Activated naive CD8-positive, alpha-beta T cell treated with anti-CD3 and anti-CD28 coated beads for 36 hours (primary cell): ENCODE results near the gene USP31. TPM values are rescaled to one million over a fixed set of nuclear protein-coding genes. Genes with fewer than 3 reads are reported as not detected.
A peak's percentile ranks its signal among the peaks of the same experiment; 100 is the strongest.

ENCODE experiments used
- DNase-seq: peaks from one replicate; pipeline ENCODE4 v3.0.0; 2021
- H3K27ac Mint-ChIP-seq: one replicate; pipeline ENCODE4 v1.8.0; 2022; ENCODE audit warnings: mild to moderate bottlenecking, moderate library complexity, mixed read lengths
- H3K27me3 Mint-ChIP-seq: one replicate; pipeline ENCODE4 v1.8.0; 2022; ENCODE audit warnings: mild to moderate bottlenecking, mixed read lengths
- H3K36me3 Mint-ChIP-seq: one replicate; pipeline ENCODE4 v1.8.0; 2021; ENCODE audit warnings: mild to moderate bottlenecking, mixed read lengths
- H3K4me1 Mint-ChIP-seq: one replicate; pipeline ENCODE4 v1.8.0; 2021; ENCODE audit warnings: mixed read lengths
- H3K4me3 Mint-ChIP-seq: one replicate; pipeline ENCODE4 v1.8.0; 2022; ENCODE audit warnings: mild to moderate bottlenecking, moderate library complexity, mixed read lengths
- H3K9me3 Mint-ChIP-seq: one replicate; pipeline ENCODE4 v1.8.0; 2022; ENCODE audit warnings: mixed read lengths
- total RNA-seq, 2 experiments: library from RNA; stranded (reverse); gene quantifications; one replicate each; pipeline ENCODE4 v1.2.3, GENCODE V29; 2021

The USP31 gene
- total RNA-seq, 2 experiments from 2014 or later: 5.2 to 6.3 TPM

DNA sequence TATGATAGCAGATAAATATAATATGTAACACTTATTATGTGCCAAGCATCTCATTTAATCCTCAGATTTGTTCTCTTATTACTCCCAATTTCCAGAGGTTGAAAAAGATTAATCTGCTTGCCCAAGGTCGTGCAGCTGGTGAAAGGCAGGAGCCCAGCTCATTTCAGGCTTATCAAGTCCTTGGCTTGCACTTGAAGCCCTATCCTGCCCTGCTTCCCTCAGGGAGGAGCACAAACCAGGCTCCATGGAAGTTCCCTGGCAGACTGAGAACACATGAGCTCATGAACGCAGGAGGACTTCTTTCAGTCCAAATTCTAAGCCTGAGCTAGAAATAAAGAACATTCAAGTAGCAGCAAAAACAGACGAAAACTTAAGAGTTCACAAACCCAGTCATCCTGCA, 74.8 kb downstream of the USP31 start:
- no peaks in the 10 kb centered on the region for H3K27me3 Mint-ChIP-seq
- peaks cover 22% of the 10 kb centered on the region for H3K36me3 Mint-ChIP-seq
- H3K9me3 Mint-ChIP-seq: no peaks in the 10 kb centered on the region
- no peak overlapping the region for H3K27ac Mint-ChIP-seq
- H3K4me1 Mint-ChIP-seq: no peaks in the 10 kb centered on the region
- DNase-seq: no peak
- no peak overlapping the region for H3K4me3 Mint-ChIP-seq

- Mint-ChIP-seq H3K27me3 (no peaks in the 10 kb centered on the region), H3K36me3 (peaks cover 14% of the 10 kb centered on the region), H3K4me3 (no peak overlapping the region), H3K27ac (no peak overlapping the region), H3K9me3 (no peaks in the 10 kb centered on the region), H3K4me1 (no peaks in the 10 kb centered on the region)
- no peak for DNase-seq
These were observed 76.3 kb downstream of the USP31 start for GRCh38 chr16:23072769-23073549.

DNA sequence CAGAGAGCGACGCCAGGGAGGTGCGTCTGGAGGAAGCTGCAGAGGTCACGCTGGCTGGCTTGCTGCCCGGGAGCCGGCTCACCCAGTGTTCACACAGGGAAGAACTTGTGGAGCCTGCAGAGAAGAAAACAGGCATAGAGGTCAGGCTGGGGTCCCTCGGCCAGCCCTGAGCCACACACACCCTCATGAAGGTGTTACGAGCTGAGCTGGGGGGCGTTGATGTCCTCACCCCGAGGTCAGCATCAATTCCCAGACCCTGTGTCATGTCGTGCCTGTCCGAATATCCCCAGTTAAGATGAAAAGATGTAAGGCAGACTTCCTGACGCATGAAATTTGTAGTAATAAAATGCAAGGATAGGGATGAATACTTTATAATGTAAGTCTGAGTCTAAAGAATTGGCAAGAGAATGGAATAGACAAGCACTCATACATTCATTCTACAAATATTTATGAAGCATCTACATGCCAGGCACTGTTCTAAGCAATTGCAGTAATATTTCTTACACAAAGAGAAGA, 77.1 kb downstream of the USP31 start:
- DNase-seq: no peak
- H3K4me1 Mint-ChIP-seq: no peaks in the 10 kb centered on the region
- H3K9me3 Mint-ChIP-seq: no peaks in the 10 kb centered on the region
- no peak overlapping the region for H3K4me3 Mint-ChIP-seq
- peaks cover 19% of the 10 kb centered on the region for H3K36me3 Mint-ChIP-seq
- no peaks in the 10 kb centered on the region for H3K27me3 Mint-ChIP-seq
- H3K27ac Mint-ChIP-seq: no peak overlapping the region

DNA sequence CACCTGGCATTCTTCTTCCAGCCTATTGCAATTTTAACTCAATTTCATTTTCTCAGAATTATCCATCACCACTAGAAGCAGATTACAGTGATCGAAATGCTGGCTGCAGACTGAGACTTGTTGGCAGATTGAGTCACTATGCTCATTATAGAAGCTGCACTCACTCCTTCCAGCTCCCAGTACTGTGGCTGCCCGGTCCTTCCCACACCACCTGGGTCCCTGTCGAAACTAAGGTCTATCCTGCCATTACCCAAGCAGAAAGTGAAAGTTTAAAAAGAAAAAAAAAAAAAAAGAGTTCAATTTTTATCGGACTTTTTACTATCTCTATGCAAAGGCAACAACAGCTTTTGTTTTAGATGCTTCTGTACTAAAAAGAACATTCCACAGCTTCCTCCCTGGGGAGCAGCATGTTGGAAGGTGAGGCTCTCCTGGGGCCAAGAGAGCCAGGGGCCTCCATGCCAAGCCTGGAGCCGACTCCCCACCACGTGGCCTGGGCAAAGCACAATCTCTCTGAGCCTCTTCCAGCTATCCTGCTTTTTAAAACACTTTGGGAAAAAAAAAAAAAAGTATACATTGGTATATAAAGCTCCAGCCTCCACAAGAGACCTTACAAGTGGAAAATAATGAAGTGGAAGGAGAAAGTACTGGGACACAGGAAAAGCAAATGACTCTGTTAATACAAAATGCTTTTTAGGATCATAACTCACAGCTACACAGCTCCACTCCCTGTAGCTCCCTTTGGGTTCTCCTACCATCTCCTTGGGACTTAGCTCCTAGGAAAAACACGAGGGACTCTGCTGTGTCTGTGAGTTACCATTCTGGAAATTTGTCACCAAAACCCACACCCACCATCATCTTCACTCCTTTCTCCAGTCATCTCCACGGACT, 77.8 kb downstream of the USP31 start:
- no peak overlapping the region for H3K27ac Mint-ChIP-seq
- no peaks in the 10 kb centered on the region for H3K9me3 Mint-ChIP-seq
- H3K4me1 Mint-ChIP-seq: no peaks in the 10 kb centered on the region
- H3K27me3 Mint-ChIP-seq: no peaks in the 10 kb centered on the region
- no peak overlapping the region for H3K4me3 Mint-ChIP-seq
- peaks cover 19% of the 10 kb centered on the region for H3K36me3 Mint-ChIP-seq
- DNase-seq: no peak

- DNase-seq: no peak
- H3K27ac Mint-ChIP-seq: no peak overlapping the region
- H3K4me1 Mint-ChIP-seq: no peaks in the 10 kb centered on the region
- H3K36me3 Mint-ChIP-seq: peaks cover 17% of the 10 kb centered on the region
- H3K4me3 Mint-ChIP-seq: no peak overlapping the region
- no peaks in the 10 kb centered on the region for H3K27me3 Mint-ChIP-seq
- no peaks in the 10 kb centered on the region for H3K9me3 Mint-ChIP-seq
These were observed 79.4 kb downstream of the USP31 start for GRCh38 chr16:23069844-23070243.

DNA sequence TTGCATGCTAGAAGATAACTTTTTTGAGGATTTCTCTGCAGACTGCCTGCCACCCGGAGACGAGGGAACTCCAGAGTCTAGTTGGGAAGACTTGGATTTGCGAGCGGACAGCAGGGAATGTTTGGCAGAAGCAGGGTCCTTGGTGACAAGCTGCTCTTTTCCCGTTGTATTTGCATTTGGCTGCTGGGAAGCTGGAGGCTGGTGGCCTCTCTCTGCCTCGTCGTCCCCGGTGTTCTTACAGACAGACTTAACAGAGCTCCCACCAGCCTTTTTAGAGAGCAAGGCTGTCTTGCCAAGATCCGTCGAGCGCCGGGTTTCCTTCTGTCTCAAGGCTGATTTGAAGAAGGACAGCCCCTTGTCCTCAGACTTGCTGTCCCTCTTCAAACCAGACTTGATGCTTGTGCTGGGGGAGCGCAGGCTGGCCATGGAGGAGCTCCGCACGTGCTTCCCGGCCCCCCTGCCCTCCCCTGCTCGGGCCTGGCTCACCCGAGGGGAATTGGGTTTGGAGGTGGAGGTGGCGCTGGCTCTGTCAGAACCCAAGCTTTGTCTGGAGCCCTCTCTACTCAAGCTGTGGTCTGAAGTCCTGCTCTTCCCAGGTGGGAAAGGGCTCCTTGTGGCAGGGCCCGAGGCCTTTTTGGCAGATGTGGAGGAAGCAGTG, 81.0 kb downstream of the USP31 start:
- H3K36me3 Mint-ChIP-seq: peaks cover 12% of the 10 kb centered on the region
- H3K27ac Mint-ChIP-seq: no peak overlapping the region
- H3K4me3 Mint-ChIP-seq: no peak overlapping the region
- H3K4me1 Mint-ChIP-seq: no peaks in the 10 kb centered on the region
- H3K9me3 Mint-ChIP-seq: no peaks in the 10 kb centered on the region
- no peak for DNase-seq
- H3K27me3 Mint-ChIP-seq: no peaks in the 10 kb centered on the region

DNA sequence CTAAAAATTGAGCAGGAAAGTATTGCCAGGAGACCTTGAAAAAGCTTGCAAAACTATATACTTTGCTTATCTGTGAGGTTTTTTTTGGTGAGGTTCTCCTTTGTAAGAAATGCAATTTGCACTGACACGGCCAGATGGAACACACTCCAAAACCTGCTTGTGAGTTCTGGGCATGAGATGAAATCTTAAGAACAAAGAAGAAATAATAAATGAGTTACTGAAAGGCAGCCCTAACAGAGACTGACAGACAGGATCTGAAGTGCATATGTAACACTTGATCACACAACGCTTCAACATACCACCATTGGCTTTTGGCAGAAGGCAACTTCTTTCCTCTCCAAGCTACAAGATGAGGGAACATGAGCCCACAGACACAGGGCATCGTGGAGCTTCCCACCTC, 82.6 kb downstream of the USP31 start:
- H3K27ac Mint-ChIP-seq: no peak overlapping the region
- H3K4me3 Mint-ChIP-seq: no peak overlapping the region
- no peaks in the 10 kb centered on the region for H3K9me3 Mint-ChIP-seq
- no peak for DNase-seq
- H3K4me1 Mint-ChIP-seq: no peaks in the 10 kb centered on the region
- H3K36me3 Mint-ChIP-seq: peaks cover 11% of the 10 kb centered on the region
- no peaks in the 10 kb centered on the region for H3K27me3 Mint-ChIP-seq

DNA sequence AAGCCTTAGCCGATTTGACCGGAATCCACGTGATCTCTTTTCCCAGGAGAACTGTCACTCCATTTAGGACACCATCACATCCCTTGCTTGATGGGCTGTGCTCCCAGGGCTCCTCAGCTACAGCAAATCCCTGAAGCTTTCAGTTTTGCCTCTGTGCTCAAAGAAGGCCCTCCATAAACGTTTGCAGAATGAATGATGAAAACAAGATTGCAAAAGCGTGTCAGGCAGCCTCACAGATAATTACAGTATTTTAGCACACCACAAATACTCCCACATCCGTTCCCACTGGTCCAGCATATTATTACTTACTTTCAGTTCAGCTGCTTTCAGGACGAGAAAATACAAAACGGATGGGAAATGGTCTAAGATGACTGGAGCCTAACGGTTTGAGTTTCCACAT, 84.6 kb downstream of the USP31 start:
- H3K27ac Mint-ChIP-seq: no peak overlapping the region
- H3K4me3 Mint-ChIP-seq: no peak overlapping the region
- H3K27me3 Mint-ChIP-seq: peaks cover 8% of the 10 kb centered on the region
- DNase-seq: no peak
- no peaks in the 10 kb centered on the region for H3K9me3 Mint-ChIP-seq
- peaks cover 2% of the 10 kb centered on the region for H3K4me1 Mint-ChIP-seq
- peaks cover 5% of the 10 kb centered on the region for H3K36me3 Mint-ChIP-seq

GRCh38 chr16:23062524-23062923, 86.7 kb downstream of the USP31 start:
- Mint-ChIP-seq H3K9me3 (no peaks in the 10 kb centered on the region), H3K4me1 (peaks cover 2% of the 10 kb centered on the region), H3K27me3 (peaks cover 18% of the 10 kb centered on the region), H3K27ac (no peak overlapping the region), H3K36me3 (peaks cover under 1% of the 10 kb centered on the region), H3K4me3 (no peak overlapping the region)
- DNase-seq: no peak

- no peak overlapping the region for H3K4me3 Mint-ChIP-seq
- peaks cover under 1% of the 10 kb centered on the region for H3K9me3 Mint-ChIP-seq
- peaks cover 25% of the 10 kb centered on the region for H3K27me3 Mint-ChIP-seq
- no peak for DNase-seq
- H3K4me1 Mint-ChIP-seq: peaks cover 2% of the 10 kb centered on the region
- H3K36me3 Mint-ChIP-seq: no peaks in the 10 kb centered on the region
- no peak overlapping the region for H3K27ac Mint-ChIP-seq
These were observed 87.6 kb downstream of the USP31 start for GRCh38 chr16:23061669-23062068.

DNA sequence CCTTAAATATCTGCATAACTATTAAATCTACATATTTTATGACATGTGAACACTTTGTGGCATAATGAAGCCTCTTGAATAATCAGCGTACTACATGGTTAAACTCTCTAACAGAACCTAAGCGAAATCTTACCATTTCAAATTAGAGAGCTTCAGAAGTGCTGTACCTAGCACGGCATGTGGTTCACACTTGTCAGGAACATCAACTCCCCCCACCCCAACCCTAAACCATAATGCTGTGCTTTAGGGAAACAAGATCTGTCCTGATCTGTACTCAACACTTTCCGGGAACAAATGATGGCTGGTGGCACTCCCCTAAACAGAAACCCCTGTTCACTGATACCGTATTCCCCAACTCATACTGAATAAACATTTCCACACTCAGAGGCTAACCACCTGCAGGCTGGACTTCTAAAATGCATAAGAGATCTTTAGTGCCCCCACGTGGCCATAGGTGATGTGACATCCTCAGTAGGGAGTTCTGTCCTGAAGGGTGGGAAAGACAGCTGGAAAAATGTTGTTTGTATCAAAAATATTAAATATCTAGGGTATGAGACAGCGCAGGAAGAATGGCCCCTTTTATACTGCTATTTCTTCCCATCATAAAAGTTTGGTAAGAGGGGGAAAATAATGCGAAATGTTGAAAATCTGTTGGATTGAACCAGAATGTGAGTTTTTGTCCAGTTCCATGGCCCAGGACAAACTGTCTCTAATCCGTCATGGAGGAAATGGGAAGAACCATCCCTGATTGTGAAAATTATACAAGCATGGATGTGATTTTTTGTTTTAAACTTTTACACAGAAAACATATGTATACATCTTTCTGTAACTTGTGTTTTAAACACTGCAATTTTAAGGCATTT, 88.6 kb downstream of the USP31 start:
- Mint-ChIP-seq H3K4me1 (peaks cover 2% of the 10 kb centered on the region), H3K9me3 (peaks cover 2% of the 10 kb centered on the region), H3K27me3 (peaks cover 30% of the 10 kb centered on the region), H3K27ac (no peak overlapping the region), H3K36me3 (no peaks in the 10 kb centered on the region), H3K4me3 (no peak overlapping the region)
- DNase-seq: peak; percentile 33

- Mint-ChIP-seq H3K4me1 (peaks cover 2% of the 10 kb centered on the region), H3K4me3 (no peak overlapping the region), H3K9me3 (peaks cover 2% of the 10 kb centered on the region), H3K27ac (no peak overlapping the region), H3K27me3 (peaks cover 30% of the 10 kb centered on the region), H3K36me3 (no peaks in the 10 kb centered on the region)
- DNase-seq: no peak
These were observed 89.8 kb downstream of the USP31 start for GRCh38 chr16:23059433-23059832.

- Mint-ChIP-seq H3K9me3 (peaks cover 2% of the 10 kb centered on the region), H3K27ac (no peak overlapping the region)
These were observed 90.7 kb downstream of the USP31 start for GRCh38 chr16:23058576-23058975.

DNA sequence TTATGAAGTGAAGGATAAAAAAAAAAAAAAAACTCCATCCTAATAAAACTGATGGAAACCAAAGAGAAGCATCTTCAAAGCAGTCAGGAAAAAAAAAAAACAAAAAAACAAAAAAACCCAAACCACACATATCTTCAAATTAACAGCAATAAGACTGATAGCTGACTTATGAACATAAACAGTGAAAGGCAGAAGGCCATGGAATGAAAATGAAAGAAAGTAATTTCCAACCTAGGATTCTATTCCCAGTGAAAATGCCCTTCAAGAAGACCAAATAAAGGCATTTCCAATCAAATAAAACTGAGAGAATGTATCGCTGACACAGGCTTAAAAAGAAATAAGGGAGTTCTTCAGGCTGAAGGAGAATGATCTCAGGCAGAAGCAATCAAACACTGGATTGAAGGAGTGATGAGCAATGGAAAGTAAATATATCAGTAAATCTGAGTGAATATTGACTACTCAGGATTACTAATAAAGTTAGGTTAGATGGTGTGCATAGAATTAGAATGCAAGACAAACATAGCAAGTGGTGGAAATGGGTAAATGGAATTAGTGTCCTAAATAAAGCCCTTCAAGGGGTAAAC, 92.1 kb downstream of the USP31 start:
- Mint-ChIP-seq H3K9me3 (peaks cover 2% of the 10 kb centered on the region), H3K27me3 (peaks cover 43% of the 10 kb centered on the region), H3K36me3 (no peaks in the 10 kb centered on the region), H3K4me3 (no peak overlapping the region), H3K4me1 (peaks cover 2% of the 10 kb centered on the region), H3K27ac (no peak overlapping the region)
- no peak for DNase-seq

More at GRCh38 chr16:23058576-23058975, 90.7 kb downstream of the USP31 start:
- peaks cover 36% of the 10 kb centered on the region for H3K27me3 Mint-ChIP-seq
- no peak for DNase-seq
- no peak overlapping the region for H3K4me3 Mint-ChIP-seq
- no peaks in the 10 kb centered on the region for H3K36me3 Mint-ChIP-seq
- H3K4me1 Mint-ChIP-seq: peaks cover 2% of the 10 kb centered on the region
